ENCODE data around the gene TAS2R3. TPM values are rescaled to one million over a fixed set of nuclear protein-coding genes. Genes with fewer than 3 reads are reported as not detected.
"Not testable (repeated sequence)": the region's sequence is repeated elsewhere in the genome, so short reads cannot be mapped to it uniquely, and the experiment has no call there.

Gene TAS2R3
- total RNA-seq, 1 experiment from 2014 or later, result 3.1 TPM

DNA sequence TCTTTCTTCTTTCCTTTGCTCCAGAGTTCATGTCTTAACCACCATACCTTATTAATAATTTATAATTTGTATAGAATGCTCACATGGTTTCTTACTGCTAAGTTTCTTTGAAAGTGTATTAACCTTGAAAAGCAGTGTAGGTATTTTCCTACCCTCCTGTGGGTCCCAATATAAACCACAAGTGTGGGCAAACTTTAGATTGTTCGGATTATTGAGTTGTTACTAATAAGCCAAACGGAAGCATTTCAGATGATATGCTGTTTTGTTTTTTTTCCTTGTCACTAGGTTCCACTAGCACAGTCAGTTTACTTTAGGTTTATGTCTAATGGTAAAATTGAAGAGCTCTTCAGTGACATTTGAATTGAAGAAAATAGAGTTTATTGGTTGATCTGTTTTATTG, 15.5 kb upstream of the TAS2R3 start:
- no peak overlapping the region for H3K27ac Mint-ChIP-seq (ENCODE audit: low read depth, unreplicated experiment)
- H3K36me3 Mint-ChIP-seq (ENCODE audit: insufficient read depth, unreplicated experiment), result peaks cover 97% of the 10 kb centered on the region
- H3K9me3 Mint-ChIP-seq (ENCODE audit: unreplicated experiment), result no peaks in the 10 kb centered on the region
- no TSS peak for BruUV-seq (replicated peaks)
- intact Hi-C loops (cut with micrococcal nuclease), result no loop called here
- no peaks in the 10 kb centered on the region for H3K27me3 Mint-ChIP-seq (ENCODE audit: insufficient read depth, unreplicated experiment)
- DNase-seq (ENCODE audit: unreplicated experiment), result no peak
- CTCF ChIA-PET, result interaction anchor here (1.2 kb wide), 1 partner anchor 9 kb away, joined by 4 read pairs; no protein-coding TSS in a partner anchor
- TF ChIP-seq, protein P1, sequence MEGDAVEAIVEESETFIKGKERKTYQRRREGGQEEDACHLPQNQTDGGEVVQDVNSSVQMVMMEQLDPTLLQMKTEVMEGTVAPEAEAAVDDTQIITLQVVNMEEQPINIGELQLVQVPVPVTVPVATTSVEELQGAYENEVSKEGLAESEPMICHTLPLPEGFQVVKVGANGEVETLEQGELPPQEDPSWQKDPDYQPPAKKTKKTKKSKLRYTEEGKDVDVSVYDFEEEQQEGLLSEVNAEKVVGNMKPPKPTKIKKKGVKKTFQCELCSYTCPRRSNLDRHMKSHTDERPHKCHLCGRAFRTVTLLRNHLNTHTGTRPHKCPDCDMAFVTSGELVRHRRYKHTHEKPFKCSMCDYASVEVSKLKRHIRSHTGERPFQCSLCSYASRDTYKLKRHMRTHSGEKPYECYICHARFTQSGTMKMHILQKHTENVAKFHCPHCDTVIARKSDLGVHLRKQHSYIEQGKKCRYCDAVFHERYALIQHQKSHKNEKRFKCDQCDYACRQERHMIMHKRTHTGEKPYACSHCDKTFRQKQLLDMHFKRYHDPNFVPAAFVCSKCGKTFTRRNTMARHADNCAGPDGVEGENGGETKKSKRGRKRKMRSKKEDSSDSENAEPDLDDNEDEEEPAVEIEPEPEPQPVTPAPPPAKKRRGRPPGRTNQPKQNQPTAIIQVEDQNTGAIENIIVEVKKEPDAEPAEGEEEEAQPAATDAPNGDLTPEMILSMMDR (IDR thresholded peaks at IDR 0.05; ENCODE audit: unreplicated experiment), result no peak
- H3K4me1 Mint-ChIP-seq (ENCODE audit: insufficient read depth, unreplicated experiment), result no peaks in the 10 kb centered on the region
- POLR2A ChIA-PET, result no interaction called here
- no peak overlapping the region for H3K4me3 Mint-ChIP-seq (ENCODE audit: unreplicated experiment)

DNA sequence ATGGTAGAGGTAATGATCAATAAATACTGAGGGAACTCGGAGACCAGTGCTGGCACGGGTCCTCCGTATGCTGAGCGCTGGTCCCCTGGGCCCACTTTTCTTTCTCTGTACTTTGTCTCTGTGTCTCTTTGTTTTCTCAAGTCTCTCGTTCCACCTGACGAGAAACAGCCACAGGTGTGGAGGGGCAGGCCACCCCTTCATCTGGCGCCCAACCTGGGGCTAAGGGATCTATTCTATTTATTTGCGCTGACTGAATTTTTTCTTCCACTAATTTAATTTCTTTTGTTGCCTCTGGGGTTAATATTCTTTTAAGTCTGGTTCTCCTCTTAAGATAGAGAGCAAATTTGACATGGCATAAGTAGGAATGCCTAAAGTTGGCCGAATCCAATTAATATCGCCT, 12.0 kb upstream of the TAS2R3 start:
- intact Hi-C loops (cut with micrococcal nuclease), result loop anchor here (1.0 to 5.0 kb wide), 2 partner anchors 14 to 225 kb away; partner anchors contain the start of gene SSBP1
- POLR2A ChIA-PET; H3K4me1 Mint-ChIP-seq (ENCODE audit: insufficient read depth, unreplicated experiment); H3K27ac Mint-ChIP-seq (ENCODE audit: low read depth, unreplicated experiment); BruUV-seq (replicated peaks); H3K27me3 Mint-ChIP-seq (ENCODE audit: insufficient read depth, unreplicated experiment); CTCF ChIA-PET; H3K4me3 Mint-ChIP-seq (ENCODE audit: unreplicated experiment); H3K9me3 Mint-ChIP-seq (ENCODE audit: unreplicated experiment): not testable (repeated sequence)
- DNase-seq (ENCODE audit: unreplicated experiment), result peak; percentile 2
- peaks cover 95% of the 10 kb centered on the region for H3K36me3 Mint-ChIP-seq (ENCODE audit: insufficient read depth, unreplicated experiment)

DNA sequence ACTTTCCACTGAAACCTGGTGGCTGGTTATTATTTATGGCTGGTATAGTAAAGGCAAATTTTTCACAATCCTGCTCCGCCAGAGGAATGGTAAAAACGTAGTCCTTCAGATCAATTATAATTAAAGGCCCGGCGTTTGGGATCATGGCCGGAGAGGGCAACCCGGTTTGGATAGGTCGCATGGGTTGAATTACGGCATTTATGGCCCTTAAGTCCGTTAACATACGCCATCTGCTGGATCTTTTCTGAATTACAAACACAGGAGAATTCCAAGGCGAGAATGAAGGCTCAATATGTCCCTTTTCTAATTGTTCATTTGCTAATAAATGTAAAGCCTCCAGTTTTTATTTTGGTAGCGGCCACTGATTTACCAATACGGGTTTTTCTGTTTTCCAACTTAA, 11.3 kb upstream of the TAS2R3 start:
- H3K36me3 Mint-ChIP-seq (ENCODE audit: insufficient read depth, unreplicated experiment), result peaks cover 95% of the 10 kb centered on the region
- intact Hi-C loops (cut with micrococcal nuclease), result loop anchor here (1.0 to 5.0 kb wide), 2 partner anchors 14 to 225 kb away; partner anchors contain the start of gene SSBP1
- no peak for DNase-seq (ENCODE audit: unreplicated experiment)
- H3K4me3 Mint-ChIP-seq (ENCODE audit: unreplicated experiment), result no peak overlapping the region
- TSS peak; percentile 1 for BruUV-seq (replicated peaks)
- no peaks in the 10 kb centered on the region for H3K27me3 Mint-ChIP-seq (ENCODE audit: insufficient read depth, unreplicated experiment)
- TF ChIP-seq, protein P1 (IDR thresholded peaks at IDR 0.05; ENCODE audit: unreplicated experiment), result peak; percentile 66
- POLR2A ChIA-PET, result no interaction called here
- H3K9me3 Mint-ChIP-seq (ENCODE audit: unreplicated experiment), result no peaks in the 10 kb centered on the region
- no peaks in the 10 kb centered on the region for H3K4me1 Mint-ChIP-seq (ENCODE audit: insufficient read depth, unreplicated experiment)
- CTCF ChIA-PET, result no interaction called here
- no peak overlapping the region for H3K27ac Mint-ChIP-seq (ENCODE audit: low read depth, unreplicated experiment)

DNA sequence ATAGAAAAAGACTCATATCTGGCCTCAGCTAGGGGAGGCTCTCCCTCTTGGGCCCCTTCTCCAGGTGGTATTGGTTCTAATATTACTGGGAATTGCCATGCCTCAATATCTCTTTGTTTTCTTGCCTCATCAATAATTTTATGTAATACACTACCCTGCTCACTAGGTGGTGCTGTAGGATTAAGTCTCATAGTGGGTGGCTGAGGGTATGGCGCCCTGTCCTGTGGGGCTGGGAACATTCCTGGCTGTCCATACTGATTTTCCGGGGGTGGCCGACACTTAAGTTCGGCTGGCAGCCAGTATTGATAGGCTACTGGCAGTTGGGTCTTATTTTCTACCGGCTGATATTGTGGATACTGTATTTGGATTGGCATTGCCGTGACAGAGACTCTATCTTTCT, 9.0 kb upstream of the TAS2R3 start:
- Mint-ChIP-seq H3K4me3 (ENCODE audit: unreplicated experiment) (no peak overlapping the region), H3K9me3 (ENCODE audit: unreplicated experiment) (no peaks in the 10 kb centered on the region), H3K4me1 (ENCODE audit: insufficient read depth, unreplicated experiment) (no peaks in the 10 kb centered on the region), H3K27me3 (ENCODE audit: insufficient read depth, unreplicated experiment) (no peaks in the 10 kb centered on the region), H3K27ac (ENCODE audit: low read depth, unreplicated experiment) (no peak overlapping the region), H3K36me3 (ENCODE audit: insufficient read depth, unreplicated experiment) (peaks cover 95% of the 10 kb centered on the region)
- ChIA-PET POLR2A (interaction anchor here (1.0 kb wide), 1 partner anchor 15 kb away, joined by 3 read pairs; no protein-coding TSS in a partner anchor), CTCF (interaction anchor here (0.6 to 2.0 kb wide), 5 partner anchors 10 to 217 kb away, joined by 3 to 13 read pairs (median 4); partner anchors contain the start of gene SSBP1)
- DNase-seq (ENCODE audit: unreplicated experiment), result peak; percentile 53
- TF ChIP-seq, protein P1 (IDR thresholded peaks at IDR 0.05; ENCODE audit: unreplicated experiment), result peak; percentile 39
- no TSS peak for BruUV-seq (replicated peaks)
- intact Hi-C loops (cut with micrococcal nuclease), result loop anchor here (5.0 kb wide), 1 partner anchor 222 kb away; no protein-coding TSS in a partner anchor

DNA sequence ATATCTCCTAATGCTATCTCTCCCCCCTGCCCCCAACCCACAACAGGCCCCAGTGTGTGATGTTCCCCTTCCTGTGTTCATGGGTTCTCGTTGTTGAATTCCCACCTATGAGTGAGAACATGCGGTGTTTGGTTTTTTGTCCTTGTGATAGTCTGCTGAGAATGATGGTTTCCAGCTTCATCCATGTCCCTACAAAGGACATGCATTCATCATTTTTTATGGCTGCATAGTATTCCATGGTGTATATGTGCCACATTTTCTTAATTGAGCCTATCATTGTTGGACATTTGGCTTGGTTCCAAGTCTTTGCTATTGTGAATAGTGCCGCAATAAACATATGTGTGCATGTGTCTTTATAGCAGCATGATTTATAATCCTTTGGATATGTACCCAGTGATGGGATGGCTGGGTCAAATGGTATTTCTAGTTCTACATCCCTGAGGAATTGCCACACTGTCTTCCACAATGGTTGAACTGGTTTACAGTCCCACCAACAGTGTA, 6.2 kb downstream of the TAS2R3 start:
- H3K9me3 Mint-ChIP-seq (ENCODE audit: unreplicated experiment); H3K27me3 Mint-ChIP-seq (ENCODE audit: insufficient read depth, unreplicated experiment); DNase-seq (ENCODE audit: unreplicated experiment); H3K4me1 Mint-ChIP-seq (ENCODE audit: insufficient read depth, unreplicated experiment); intact Hi-C loops (cut with micrococcal nuclease); H3K4me3 Mint-ChIP-seq (ENCODE audit: unreplicated experiment); H3K27ac Mint-ChIP-seq (ENCODE audit: low read depth, unreplicated experiment); BruUV-seq (replicated peaks): not testable (repeated sequence)
- ChIA-PET CTCF (interaction anchor here (0.7 to 3.6 kb wide), 2 partner anchors 16 to 133 kb away, joined by 3 to 17 read pairs; no protein-coding TSS in a partner anchor), POLR2A (interaction anchor here (0.9 kb wide), 1 partner anchor 16 kb away, joined by 5 read pairs; no protein-coding TSS in a partner anchor)
- H3K36me3 Mint-ChIP-seq (ENCODE audit: insufficient read depth, unreplicated experiment), result peaks cover 11% of the 10 kb centered on the region
